GM10248 (cell line): ENCODE data around the gene PRRC2A.

ENCODE experiments used
- CTCF ChIA-PET: fragments of 300-600 bp; sonication (Branson Sonifier 250); formaldehyde crosslinking; extraction: SDS; loops from one replicate; lab custom pipeline; 2021; ENCODE audit warnings: antibody characterized with exemption; lab: Yijun Ruan, JAX
- POLR2A ChIA-PET: fragments of 350-650 bp; sonication (Branson Sonifier 250); formaldehyde crosslinking; extraction: SDS; loops from one replicate; lab custom pipeline; 2020; ENCODE audit warnings: antibody characterized with exemption; lab: Yijun Ruan, JAX
- DNase-seq: peaks from one replicate; pipeline ENCODE4 v3.0.0; 2012; ENCODE audit errors: extremely low spot score
- CTCF ChIP-seq: IDR thresholded peaks from 2 replicates; pipeline ENCODE4 v1.5.1; 2012; ENCODE audit warnings: mild to moderate bottlenecking, low read depth; ENCODE audit errors: extremely low read depth, missing control alignments, control extremely low read depth

Gene PRRC2A

GRCh38 chr6:31633447-31633846, 12.9 kb downstream of the PRRC2A start:
- ChIA-PET POLR2A (interaction anchor here (1.1 to 1.2 kb wide), 2 partner anchors 10 to 13 kb away, joined by 6 to 8 read pairs; partner anchors contain the start of gene PRRC2A), CTCF (interaction anchor here (1.5 to 2.4 kb wide), 3 partner anchors 10 to 12 kb away, joined by 5 to 7 read pairs (median 6); no protein-coding TSS in a partner anchor)
- no peak for TF ChIP-seq CTCF
- no peak for DNase-seq

GRCh38 chr6:31634131-31634530, 13.6 kb downstream of the PRRC2A start:
- DNase-seq = no peak
- ChIA-PET POLR2A (interaction anchor here (1.1 to 1.2 kb wide), 2 partner anchors 10 to 14 kb away, joined by 6 to 8 read pairs; partner anchors contain the start of gene PRRC2A), CTCF (interaction anchor here (1.0 to 2.4 kb wide), 5 partner anchors 9 to 83 kb away, joined by 3 to 7 read pairs (median 5); no protein-coding TSS in a partner anchor)
- TF ChIP-seq CTCF = no peak

GRCh38 chr6:31634969-31635575, 14.6 kb downstream of the PRRC2A start:
- POLR2A ChIA-PET = interaction anchor here (0.6 to 1.2 kb wide), 2 partner anchors 9 to 201 kb away, joined by 7 to 8 read pairs; no protein-coding TSS in a partner anchor
- TF ChIP-seq CTCF = no peak
- DNase-seq = no peak
- CTCF ChIA-PET = interaction anchor here (1.0 to 2.4 kb wide), 6 partner anchors 9 to 84 kb away, joined by 3 to 7 read pairs (median 4); no protein-coding TSS in a partner anchor

GRCh38 chr6:31636698-31637596, 16.4 kb downstream of the PRRC2A start:
- DNase-seq = no peak
- no peak for TF ChIP-seq CTCF
- POLR2A ChIA-PET = interaction anchor here (0.6 kb wide), 1 partner anchor 11 kb away, joined by 4 read pairs; no protein-coding TSS in a partner anchor
- CTCF ChIA-PET = interaction anchor here (1.1 to 3.3 kb wide), 4 partner anchors 10 to 14 kb away, joined by 3 to 11 read pairs (median 4); partner anchors contain the start of gene BAG6

- ChIA-PET CTCF (interaction anchor here (0.7 to 3.7 kb wide), 7 partner anchors 9 to 130 kb away, joined by 3 to 15 read pairs (median 4); partner anchors contain the start of gene BAG6), POLR2A (interaction anchor here (1.0 to 1.8 kb wide), 4 partner anchors 9 to 64 kb away, joined by 4 to 6 read pairs (median 5); partner anchors contain the start of gene TNF)
- no peak for TF ChIP-seq CTCF
Measured at GRCh38 chr6:31639043-31639442, 18.5 kb downstream of the PRRC2A start.

More at GRCh38 chr6:31639043-31639442, 18.5 kb downstream of the PRRC2A start:
- no peak for DNase-seq
